ENCODE results near the gene MAGEB17.

Gene MAGEB17

GRCh38 chrX:16125520-16126149 is 41.6 kb upstream of the MAGEB17 start:
- no peak overlapping the region for H3K4me3 ChIP-seq
- H3K9me3 ChIP-seq: no peaks in the 10 kb centered on the region
- H3K27me3 ChIP-seq: no peaks in the 10 kb centered on the region
- no peaks in the 10 kb centered on the region for H3K4me1 ChIP-seq
- H3K36me3 ChIP-seq: no peaks in the 10 kb centered on the region
- intact Hi-C loops (cut with DNase I; ENCODE audit: low total_unique reads): no loop called here
- H3K27ac ChIP-seq: no peak overlapping the region
- TF ChIP-seq CTCF (IDR thresholded peaks at IDR 0.05): no peak
- no peak for DNase-seq

- intact Hi-C loops (cut with DNase I; ENCODE audit: low total_unique reads): no loop called here
These were observed 36.6 kb upstream of the MAGEB17 start for GRCh38 chrX:16130707-16131106.

GRCh38 chrX:16134936-16135335 is 32.3 kb upstream of the MAGEB17 start:
- no peaks in the 10 kb centered on the region for H3K27me3 ChIP-seq

More at GRCh38 chrX:16130707-16131106, 36.6 kb upstream of the MAGEB17 start:
- H3K4me1 ChIP-seq: no peaks in the 10 kb centered on the region
- H3K27me3 ChIP-seq: no peaks in the 10 kb centered on the region
- no peaks in the 10 kb centered on the region for H3K9me3 ChIP-seq
- no peak overlapping the region for H3K27ac ChIP-seq
- no peak overlapping the region for H3K4me3 ChIP-seq
- no peak for DNase-seq
- TF ChIP-seq CTCF (IDR thresholded peaks at IDR 0.05): no peak
- H3K36me3 ChIP-seq: no peaks in the 10 kb centered on the region

GRCh38 chrX:16136080-16136479 is 31.2 kb upstream of the MAGEB17 start:
- Histone ChIP-seq H3K4me3 (no peak overlapping the region), H3K4me1 (no peaks in the 10 kb centered on the region), H3K27me3 (no peaks in the 10 kb centered on the region), H3K36me3 (no peaks in the 10 kb centered on the region), H3K27ac (no peak overlapping the region), H3K9me3 (no peaks in the 10 kb centered on the region)
- no peak for TF ChIP-seq CTCF (IDR thresholded peaks at IDR 0.05)
- DNase-seq: no peak
- intact Hi-C loops (cut with DNase I; ENCODE audit: low total_unique reads): no loop called here

More at GRCh38 chrX:16134936-16135335, 32.3 kb upstream of the MAGEB17 start:
- DNase-seq: no peak
- no peaks in the 10 kb centered on the region for H3K4me1 ChIP-seq
- TF ChIP-seq CTCF (IDR thresholded peaks at IDR 0.05): no peak
- H3K36me3 ChIP-seq: no peaks in the 10 kb centered on the region
- no peak overlapping the region for H3K27ac ChIP-seq
- H3K9me3 ChIP-seq: no peaks in the 10 kb centered on the region
- intact Hi-C loops (cut with DNase I; ENCODE audit: low total_unique reads): no loop called here
- H3K4me3 ChIP-seq: no peak overlapping the region

- DNase-seq: no peak
- Histone ChIP-seq H3K4me3 (no peak overlapping the region), H3K27ac (no peak overlapping the region), H3K27me3 (no peaks in the 10 kb centered on the region), H3K9me3 (no peaks in the 10 kb centered on the region), H3K36me3 (no peaks in the 10 kb centered on the region), H3K4me1 (no peaks in the 10 kb centered on the region)
- intact Hi-C loops (cut with DNase I; ENCODE audit: low total_unique reads): no loop called here
- TF ChIP-seq CTCF (IDR thresholded peaks at IDR 0.05): no peak
These were observed 29.7 kb upstream of the MAGEB17 start for GRCh38 chrX:16137416-16138107.
